Peyer's patch (tissue), 4 donors: ENCODE measurements around the gene LUZP2. TPM values are rescaled to one million over a fixed set of nuclear protein-coding genes. Genes with fewer than 3 reads are reported as not detected.

ENCODE experiments used
- DNase-seq, 3 donors: peaks; one replicate each; pipeline ENCODE4 v3.0.0-alpha.2; 2017 to 2019
- H3K27ac ChIP-seq, 4 donors: fragments of 200-600 bp; sonication (generic); one replicate each; pipeline ENCODE4 v1.5.1; 2016 to 2019
- H3K27me3 ChIP-seq, 2 donors: fragments of 200-600 bp; sonication (generic); one replicate each; pipeline ENCODE4 v1.5.1; 2019
- H3K36me3 ChIP-seq, 3 donors: fragments of 200-600 bp; sonication (generic); one replicate each; pipeline ENCODE4 v1.5.1; 2016 to 2019
- H3K4me1 ChIP-seq, 4 donors: fragments of 200-600 bp; sonication (generic); one replicate each; pipeline ENCODE4 v1.5.1; 2016 to 2019
- H3K4me3 ChIP-seq, 4 donors: fragments of 200-600 bp; sonication (generic); 1 replicate in 3 of 4; 2 replicates in 1 of 4; pipeline ENCODE4 v1.5.1; 2016 to 2019; ENCODE audit warnings: mild to moderate bottlenecking in 1 of 4
- H3K9me3 ChIP-seq, 4 donors: fragments of 200-600 bp; sonication (generic); one replicate each; pipeline ENCODE4 v1.5.1; 2016 to 2019; ENCODE audit warnings: mild to moderate bottlenecking in 1 of 4
- POLR2A ChIP-seq, 2 donors: fragments of 450-650 bp; IDR thresholded peaks; one replicate each; pipeline ENCODE4 v1.5.1; 2017; ENCODE audit warnings: antibody characterized with exemption in 2 of 2, mild to moderate bottlenecking in 2 of 2, moderate library complexity in 2 of 2
- total RNA-seq, 4 donors: library from RNA; depleted of rRNA; stranded (reverse); fragments of >200 nt; gene quantifications; one replicate each; pipeline ENCODE4 v1.1.0, GENCODE V29; 2016
- TF ChIP-seq, protein P1 (sequence below), 6 experiments: fragments of 450-650 bp in 4 of 6; fragments of 200-600 bp in 2 of 6; sonication (generic) in 1 of 6; IDR thresholded peaks; one replicate each; pipeline ENCODE4 v1.5.1; 2017 to 2019; ENCODE audit warnings: antibody characterized with exemption in 6 of 6, mild to moderate bottlenecking in 3 of 6, moderate library complexity in 1 of 6

The LUZP2 gene
- total RNA-seq, 4 donors from 2014 or later, result 0.47 TPM; not detected in 3

DNA sequence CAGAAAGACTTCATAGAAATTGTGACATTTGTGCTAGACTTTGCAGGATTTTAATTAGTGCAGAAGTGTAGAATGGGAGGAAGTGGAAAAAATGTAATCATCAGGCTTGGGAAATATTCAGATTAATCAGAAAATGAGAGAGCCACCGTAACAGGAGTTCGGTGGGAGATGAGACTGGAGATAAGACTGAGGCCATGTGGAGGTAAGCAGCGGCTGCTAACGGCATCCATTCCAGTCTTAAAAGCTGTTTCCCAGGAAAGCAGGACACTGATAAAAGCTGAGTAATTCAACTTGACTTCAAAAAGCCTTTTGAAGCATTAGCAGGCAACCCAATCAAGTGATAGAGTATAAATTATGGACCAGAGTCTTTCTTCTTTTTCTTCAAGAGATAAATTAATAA is 369.9 kb downstream of the LUZP2 start:
- Histone ChIP-seq H3K27ac (no peak overlapping the region), H3K36me3 (no peaks in the 10 kb centered on the region), H3K4me1 (no peaks in the 10 kb centered on the region), H3K4me3 (no peak overlapping the region), H3K27me3 (no peaks in the 10 kb centered on the region), H3K9me3 (no peaks in the 10 kb centered on the region)
- TF ChIP-seq, protein P1, sequence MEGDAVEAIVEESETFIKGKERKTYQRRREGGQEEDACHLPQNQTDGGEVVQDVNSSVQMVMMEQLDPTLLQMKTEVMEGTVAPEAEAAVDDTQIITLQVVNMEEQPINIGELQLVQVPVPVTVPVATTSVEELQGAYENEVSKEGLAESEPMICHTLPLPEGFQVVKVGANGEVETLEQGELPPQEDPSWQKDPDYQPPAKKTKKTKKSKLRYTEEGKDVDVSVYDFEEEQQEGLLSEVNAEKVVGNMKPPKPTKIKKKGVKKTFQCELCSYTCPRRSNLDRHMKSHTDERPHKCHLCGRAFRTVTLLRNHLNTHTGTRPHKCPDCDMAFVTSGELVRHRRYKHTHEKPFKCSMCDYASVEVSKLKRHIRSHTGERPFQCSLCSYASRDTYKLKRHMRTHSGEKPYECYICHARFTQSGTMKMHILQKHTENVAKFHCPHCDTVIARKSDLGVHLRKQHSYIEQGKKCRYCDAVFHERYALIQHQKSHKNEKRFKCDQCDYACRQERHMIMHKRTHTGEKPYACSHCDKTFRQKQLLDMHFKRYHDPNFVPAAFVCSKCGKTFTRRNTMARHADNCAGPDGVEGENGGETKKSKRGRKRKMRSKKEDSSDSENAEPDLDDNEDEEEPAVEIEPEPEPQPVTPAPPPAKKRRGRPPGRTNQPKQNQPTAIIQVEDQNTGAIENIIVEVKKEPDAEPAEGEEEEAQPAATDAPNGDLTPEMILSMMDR (IDR thresholded peaks at IDR 0.05), result no peak
- TF ChIP-seq POLR2A (IDR thresholded peaks at IDR 0.05), result no peak
- no peak for DNase-seq

DNA sequence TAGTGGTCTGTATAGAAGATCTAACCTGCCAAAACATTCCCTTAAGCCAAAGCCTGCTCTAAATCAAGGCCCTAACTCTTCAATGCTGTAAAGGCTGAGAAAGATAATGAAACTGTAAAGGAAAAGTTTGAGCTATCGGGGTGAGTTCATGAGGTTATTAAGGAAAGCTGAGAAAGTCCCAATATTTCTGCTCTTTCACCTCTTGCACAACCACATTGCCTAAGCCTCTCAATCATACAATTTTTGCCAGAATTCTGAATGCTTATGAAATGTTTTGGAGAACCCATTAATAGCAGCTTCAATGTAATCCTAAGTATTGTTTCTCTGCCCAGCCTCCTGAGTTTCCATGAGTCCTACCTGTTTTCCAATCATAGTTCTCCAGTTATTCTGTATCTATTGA is 373.2 kb downstream of the LUZP2 start:
- Histone ChIP-seq H3K36me3 (no peaks in the 10 kb centered on the region), H3K27me3 (no peaks in the 10 kb centered on the region), H3K4me1 (no peaks in the 10 kb centered on the region), H3K4me3 (no peak overlapping the region), H3K9me3 (no peaks in the 10 kb centered on the region), H3K27ac (no peak overlapping the region)
- no peak for DNase-seq
- TF ChIP-seq, protein P1 (IDR thresholded peaks at IDR 0.05), result no peak
- no peak for TF ChIP-seq POLR2A (IDR thresholded peaks at IDR 0.05)

DNA sequence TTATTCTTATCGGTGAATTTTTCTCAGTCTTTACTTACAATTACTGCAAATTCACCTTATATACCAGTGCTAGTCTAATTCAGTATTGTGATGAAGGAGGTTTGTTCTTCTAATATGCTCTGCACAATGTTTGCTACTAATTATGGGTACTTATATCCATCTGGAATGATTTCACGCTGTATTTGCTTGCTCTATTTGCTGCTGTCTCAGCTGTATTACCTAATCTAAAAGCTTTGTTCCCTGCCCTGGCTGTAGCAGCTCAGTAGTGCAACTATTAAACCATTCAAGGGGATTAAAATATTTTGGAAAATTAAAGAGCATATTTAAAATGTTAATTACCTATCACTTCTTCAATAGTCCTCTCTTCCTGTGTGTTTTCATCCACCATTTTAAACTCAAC is 375.3 kb downstream of the LUZP2 start:
- TF ChIP-seq, protein P1 (IDR thresholded peaks at IDR 0.05), result no peak
- no peak for TF ChIP-seq POLR2A (IDR thresholded peaks at IDR 0.05)
- Histone ChIP-seq H3K27ac (no peak overlapping the region), H3K4me1 (no peaks in the 10 kb centered on the region), H3K4me3 (no peak overlapping the region), H3K36me3 (no peaks in the 10 kb centered on the region), H3K27me3 (no peaks in the 10 kb centered on the region), H3K9me3 (no peaks in the 10 kb centered on the region)
- no peak for DNase-seq

DNA sequence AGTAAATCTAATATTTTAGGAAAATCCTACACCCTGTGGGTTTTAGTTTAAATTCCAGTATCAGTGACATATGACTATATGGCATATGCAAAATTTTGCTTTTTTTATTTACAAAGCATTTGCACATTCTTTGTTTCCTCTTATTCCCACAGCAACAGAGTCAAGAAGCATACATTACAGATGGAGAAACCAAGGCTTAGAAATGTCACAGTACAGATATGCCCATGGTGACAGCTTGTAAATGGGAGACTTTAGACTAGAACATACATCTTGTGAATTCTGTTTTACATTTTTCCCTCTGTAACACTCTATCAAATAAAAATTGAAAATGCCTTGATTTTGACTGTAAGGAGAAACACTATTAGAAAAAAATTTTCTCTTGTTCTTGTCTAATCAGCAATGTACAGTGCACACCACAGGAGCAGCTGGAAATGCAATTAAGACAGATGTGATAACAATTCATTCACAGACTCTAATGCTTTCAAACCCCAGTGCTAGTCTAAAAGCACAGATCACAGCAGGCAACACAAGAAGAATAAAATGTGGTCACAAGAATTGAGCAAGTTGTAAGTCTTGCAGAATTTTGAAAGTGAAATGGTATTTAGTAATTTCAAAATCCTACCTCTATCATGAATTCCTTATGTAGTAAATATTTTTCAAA is 375.9 kb downstream of the LUZP2 start:
- no peak for DNase-seq
- Histone ChIP-seq H3K9me3 (no peaks in the 10 kb centered on the region), H3K36me3 (no peaks in the 10 kb centered on the region), H3K4me1 (no peaks in the 10 kb centered on the region), H3K27ac (no peak overlapping the region), H3K27me3 (no peaks in the 10 kb centered on the region), H3K4me3 (no peak overlapping the region)
- TF ChIP-seq POLR2A (IDR thresholded peaks at IDR 0.05), result no peak
- TF ChIP-seq, protein P1 (IDR thresholded peaks at IDR 0.05), result no peak

DNA sequence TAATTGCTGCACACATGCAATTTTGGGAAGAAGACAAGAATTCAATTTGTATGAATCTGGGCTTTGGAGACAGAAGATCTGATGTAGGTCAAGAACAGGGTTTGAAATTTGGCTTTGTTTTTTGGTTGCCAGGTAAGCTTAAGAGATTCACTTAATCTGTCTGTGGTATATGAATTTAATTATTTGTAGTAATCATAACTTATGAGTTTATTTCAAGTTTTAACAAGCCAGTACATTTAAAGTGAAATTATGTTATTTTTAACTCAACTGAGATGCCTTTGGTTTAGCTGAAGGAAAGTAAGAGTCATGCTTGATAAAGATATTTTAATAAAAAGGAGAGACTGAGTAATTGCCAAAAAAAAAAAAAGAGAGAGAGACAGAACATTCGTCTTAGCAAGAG is 384.1 kb downstream of the LUZP2 start:
- Histone ChIP-seq H3K9me3 (no peaks in the 10 kb centered on the region), H3K36me3 (no peaks in the 10 kb centered on the region), H3K27ac (no peak overlapping the region), H3K4me1 (no peaks in the 10 kb centered on the region), H3K4me3 (no peak overlapping the region), H3K27me3 (no peaks in the 10 kb centered on the region)
- TF ChIP-seq, protein P1 (IDR thresholded peaks at IDR 0.05), result no peak
- TF ChIP-seq POLR2A (IDR thresholded peaks at IDR 0.05), result no peak
- DNase-seq, result no peak
